Smooth muscle cell of trachea (primary cell): ENCODE data around the gene PTCSC3. TPM values are rescaled to one million over a fixed set of nuclear protein-coding genes. Genes with fewer than 3 reads are reported as not detected.

ENCODE experiments used
- total RNA-seq: library from RNA; depleted of rRNA; stranded (reverse); fragments of >200 nt; gene quantifications from 2 replicates; pipeline ENCODE4 v1.2.1, GENCODE V29; 2014

Gene PTCSC3
- not detected in 2 replicates for total RNA-seq

DNA sequence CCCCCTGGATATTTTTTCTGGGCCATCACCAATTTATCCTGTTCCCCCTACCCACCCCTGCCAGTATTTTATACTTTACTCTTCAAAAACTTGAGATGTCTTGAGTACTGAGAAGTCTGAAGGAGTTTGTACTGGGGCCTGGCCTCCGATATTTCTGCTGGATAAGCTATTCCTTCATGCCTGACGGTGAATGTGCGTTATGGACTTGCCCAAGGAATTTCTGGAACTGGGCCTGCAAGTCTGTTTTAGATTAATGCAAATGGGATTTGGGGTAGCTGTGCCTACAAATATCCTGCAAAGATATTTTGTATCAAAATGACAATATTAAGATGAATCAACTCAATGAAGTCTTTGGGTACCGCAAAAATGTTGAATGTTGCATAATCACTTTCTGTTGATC is at the start of gene PTCSC3:
TSS of gene PTCSC3 (minus strand) at position 199 of the 400 bp plus-strand sequence.

Other genes starting within 250 kb of the PTCSC3 start
- 9.4 and 17.2 TPM in 2 replicates for gene MBIP, start 143.9 kb upstream of the PTCSC3 start, total RNA-seq